ENCODE measurements around the gene PAX5. TPM values are rescaled to one million over a fixed set of nuclear protein-coding genes. Genes with fewer than 3 reads are reported as not detected.

PAX5 gene
- total RNA-seq = not detected in 2 replicates

DNA sequence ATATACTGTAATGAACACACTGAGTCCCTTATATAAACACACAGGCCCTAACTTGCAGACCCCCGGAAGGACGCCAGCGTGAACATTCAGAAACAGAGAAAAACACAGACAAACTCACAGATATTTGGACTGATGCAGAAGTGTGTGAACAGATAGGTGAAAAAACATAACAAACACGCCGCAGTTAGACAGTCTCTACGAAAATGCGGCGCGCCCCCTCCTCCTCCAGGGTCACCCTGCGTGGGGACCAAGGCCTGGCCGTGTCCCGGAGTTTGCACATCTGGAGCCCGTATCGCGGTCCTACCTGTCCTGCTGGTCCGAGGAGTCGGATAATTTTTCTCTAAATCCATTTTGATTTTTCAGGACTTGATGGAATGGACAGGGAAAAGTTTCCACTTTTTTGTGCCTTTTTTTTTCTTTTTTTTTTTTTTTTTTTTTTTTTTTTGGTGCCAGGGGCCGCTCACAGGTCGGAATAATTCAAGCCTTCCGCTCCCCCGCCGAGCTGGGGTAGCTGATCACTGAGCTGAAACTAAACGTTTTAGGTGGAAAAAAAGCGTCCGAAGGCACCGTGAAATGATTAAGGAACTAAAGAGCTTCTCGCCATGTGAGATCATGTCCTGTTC, at the start of gene PAX5:
PAX5 (minus strand) TSS at position 587 of the 623 bp plus-strand sequence; CDS start at position 350, 237 bp downstream.

Other genes starting within 250 kb of the PAX5 start
- 8.6 and 8.9 TPM in 2 replicates for gene ZCCHC7, start 86.3 kb upstream of the PAX5 start, total RNA-seq

Data from bronchus fibroblast of lung (primary cell).